ENCODE measurements around the gene MYD88. TPM values are rescaled to one million over a fixed set of nuclear protein-coding genes. Genes with fewer than 3 reads are reported as not detected.
"Not testable (repeated sequence)": the region's sequence is repeated elsewhere in the genome, so short reads cannot be mapped to it uniquely, and the experiment has no call there.

MYD88 gene
- total and polyA plus RNA-seq, 7 experiments from 2014 or later = 35.2 to 108 (median 52.8) TPM

DNA sequence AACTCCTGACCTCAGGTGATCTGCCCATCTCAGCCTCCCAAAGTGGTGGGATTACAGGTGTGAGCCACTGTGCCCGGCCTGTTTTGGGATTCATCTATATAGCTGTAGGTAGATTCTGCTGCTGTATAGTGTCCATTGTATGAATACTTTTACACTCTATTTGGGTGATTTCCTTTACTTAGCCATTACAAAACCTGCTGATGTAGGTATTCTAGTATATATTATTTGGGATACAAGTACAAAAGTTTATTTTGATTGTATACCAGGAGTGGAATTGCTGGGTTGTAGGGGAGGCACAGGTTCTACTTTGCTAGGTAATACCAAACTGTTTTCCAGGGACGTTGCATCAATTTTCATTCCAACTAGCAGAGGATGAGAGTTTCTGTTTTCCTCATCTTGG lies 17.4 kb downstream of the MYD88 start:
- H3K27ac Mint-ChIP-seq = no peak overlapping the region
- no peaks in the 10 kb centered on the region for H3K27me3 ChIP-seq (ENCODE audit: control insufficient read depth in 2 of 2, insufficient read depth in 2 of 2, low read length in 2 of 2)

DNA sequence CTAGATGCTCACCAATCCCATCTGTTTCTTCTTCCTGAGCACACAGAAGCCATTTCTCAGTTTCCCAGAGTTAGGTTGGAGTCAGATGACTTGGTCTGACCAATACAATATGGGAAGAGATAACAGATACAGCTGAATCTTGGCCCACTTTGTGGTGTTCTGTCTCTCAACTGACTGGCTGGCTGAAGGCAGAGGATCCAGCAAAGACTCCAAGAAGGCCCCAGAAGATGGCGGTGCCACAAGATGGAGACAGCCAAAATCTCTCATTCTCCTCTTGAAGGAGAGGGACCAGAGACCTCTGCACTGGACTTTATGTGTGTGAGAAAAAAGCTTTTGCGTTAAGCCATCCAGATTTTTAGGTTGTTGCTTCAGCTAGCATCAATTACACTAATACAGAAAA lies 18.7 kb downstream of the MYD88 start:
- Histone ChIP-seq H3K4me3 (ENCODE audit: low read length) (no peak overlapping the region), H3K27ac (ENCODE audit: low read depth, low read length) (no peak overlapping the region), H3K4me1 (ENCODE audit: control insufficient read depth in 2 of 2, insufficient read depth in 2 of 2, low read length in 2 of 2) (peaks cover 0 to 3% of the 10 kb centered on the region in 2 donors), H3K9me3 (ENCODE audit: control insufficient read depth in 2 of 3, low read length in 3 of 3) (no peaks in the 10 kb centered on the region), H3K36me3 (ENCODE audit: control insufficient read depth in 2 of 3, insufficient read depth in 3 of 3, low read length in 3 of 3) (no peaks in the 10 kb centered on the region), H3K27me3 (ENCODE audit: control insufficient read depth in 2 of 2, insufficient read depth in 2 of 2, low read length in 2 of 2) (no peaks in the 10 kb centered on the region)
- intact Hi-C loops (cut with micrococcal nuclease) = no loop called here
- Mint-ChIP-seq H3K4me3 (no peak overlapping the region), H3K36me3 (no peaks in the 10 kb centered on the region), H3K27me3 (no peaks in the 10 kb centered on the region), H3K9me3 (peaks cover 0 to 2% (median 0%) of the 10 kb centered on the region in 11 donors), H3K27ac (no peak overlapping the region), H3K4me1 (peaks cover 0 to 30% (median under 1%) of the 10 kb centered on the region in 7 donors)
- DNase-seq (no peak), ATAC-seq (no peak)
- ChIA-PET CTCF (interaction anchor here (0.6 kb wide), 1 partner anchor 323 kb away, joined by 3 read pairs; no protein-coding TSS in a partner anchor), POLR2A (interaction anchor here (1.4 kb wide), 1 partner anchor 8 kb away, joined by 4 read pairs; the partner anchor contains the start of gene OXSR1)

More for the DNA sequence above, 17.4 kb downstream of the MYD88 start:
- Mint-ChIP-seq H3K9me3 (peaks cover 0 to 11% (median 0%) of the 10 kb centered on the region in 11 donors), H3K4me1 (peaks cover 8 to 43% (median 13%) of the 10 kb centered on the region in 7 donors), H3K4me3 (no peak overlapping the region), H3K36me3 (peaks cover 0 to 3% (median 0%) of the 10 kb centered on the region in 5 donors), H3K27me3 (no peaks in the 10 kb centered on the region)
- Histone ChIP-seq H3K27ac (ENCODE audit: low read depth, low read length) (no peak overlapping the region), H3K36me3 (ENCODE audit: control insufficient read depth in 2 of 3, insufficient read depth in 3 of 3, low read length in 3 of 3) (no peaks in the 10 kb centered on the region), H3K9me3 (ENCODE audit: control insufficient read depth in 2 of 3, low read length in 3 of 3) (no peaks in the 10 kb centered on the region), H3K4me1 (ENCODE audit: control insufficient read depth in 2 of 2, insufficient read depth in 2 of 2, low read length in 2 of 2) (peaks cover 0 to 14% of the 10 kb centered on the region in 2 donors), H3K4me3 (ENCODE audit: low read length) (no peak overlapping the region)
- no peak for ATAC-seq
- CTCF ChIA-PET = interaction anchor here (0.6 kb wide), 1 partner anchor 1167 kb away, joined by 4 read pairs; no protein-coding TSS in a partner anchor
- POLR2A ChIA-PET = interaction anchor here (1.2 to 1.4 kb wide), 2 partner anchors 9 to 15 kb away, joined by 3 to 4 read pairs; partner anchors contain the start of gene OXSR1
- intact Hi-C loops (cut with micrococcal nuclease) = no loop called here
- no peak for DNase-seq

DNA sequence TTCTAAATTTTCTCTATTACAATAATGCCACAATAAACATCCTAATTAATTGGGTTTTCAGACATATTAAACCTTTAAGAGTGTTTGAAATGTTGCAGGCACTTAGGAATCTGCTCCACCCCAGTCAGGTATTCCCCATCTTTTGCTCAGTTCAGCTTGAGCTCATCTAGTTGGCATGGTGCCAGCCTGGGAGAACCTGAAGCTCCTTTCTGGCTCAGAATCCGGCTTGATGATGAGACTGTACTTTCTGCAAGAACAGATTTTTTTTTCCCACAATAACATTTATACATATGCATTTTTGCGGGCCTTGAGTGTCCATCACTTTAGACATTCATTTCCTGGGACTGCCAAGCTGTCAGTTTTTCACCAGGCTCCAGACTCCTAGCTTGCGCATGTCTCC lies 19.1 kb downstream of the MYD88 start:
- no peak overlapping the region for H3K4me3 Mint-ChIP-seq
- Histone ChIP-seq H3K27me3 (ENCODE audit: control insufficient read depth in 2 of 2, insufficient read depth in 2 of 2, low read length in 2 of 2) (no peaks in the 10 kb centered on the region), H3K4me1 (ENCODE audit: control insufficient read depth in 2 of 2, insufficient read depth in 2 of 2, low read length in 2 of 2) (no peaks in the 10 kb centered on the region), H3K36me3 (ENCODE audit: control insufficient read depth in 2 of 3, insufficient read depth in 3 of 3, low read length in 3 of 3) (no peaks in the 10 kb centered on the region), H3K9me3 (ENCODE audit: control insufficient read depth in 2 of 3, low read length in 3 of 3) (no peaks in the 10 kb centered on the region), H3K27ac (ENCODE audit: low read depth, low read length) (no peak overlapping the region), H3K4me3 (ENCODE audit: low read length) (no peak overlapping the region)
- H3K27me3 Mint-ChIP-seq = no peaks in the 10 kb centered on the region
- H3K27ac Mint-ChIP-seq = no peak overlapping the region
- H3K9me3 Mint-ChIP-seq = peaks cover 0 to 2% (median 0%) of the 10 kb centered on the region in 11 donors
- no peaks in the 10 kb centered on the region for H3K36me3 Mint-ChIP-seq
- intact Hi-C loops (cut with micrococcal nuclease) = no loop called here
- ATAC-seq (no peak), DNase-seq (no peak)
- ChIA-PET CTCF (interaction anchor here (0.6 kb wide), 1 partner anchor 323 kb away, joined by 3 read pairs; no protein-coding TSS in a partner anchor), POLR2A (no interaction called here)
- H3K4me1 Mint-ChIP-seq = peaks cover 0 to 27% (median 0%) of the 10 kb centered on the region in 7 donors

DNA sequence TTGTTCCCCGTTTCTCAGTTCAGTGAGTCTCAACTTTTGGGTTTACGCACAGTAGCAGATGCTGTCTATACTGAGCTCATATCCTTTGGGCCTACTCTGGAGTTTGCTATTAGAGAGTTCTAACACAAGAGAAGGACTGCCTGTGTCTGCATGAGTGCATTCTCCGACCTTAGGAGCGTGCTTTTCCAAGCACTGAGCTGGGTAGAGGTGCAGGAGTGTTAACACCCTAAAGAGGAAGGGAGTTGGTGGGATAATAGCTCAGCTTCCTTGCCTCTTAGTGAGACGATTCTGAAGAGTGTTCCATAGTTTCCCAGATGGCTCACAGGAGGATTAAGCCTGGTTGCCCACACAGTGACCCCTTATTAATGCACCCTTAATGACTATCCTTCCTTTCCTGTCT lies 20.0 kb downstream of the MYD88 start:
- intact Hi-C loops (cut with micrococcal nuclease) = no loop called here
- no peak for ATAC-seq
- CTCF ChIA-PET = interaction anchor here (1.0 kb wide), 1 partner anchor 11 kb away, joined by 4 read pairs; no protein-coding TSS in a partner anchor
- H3K4me3 Mint-ChIP-seq = no peak overlapping the region
- H3K4me1 Mint-ChIP-seq = peaks cover 0 to 25% (median 0%) of the 10 kb centered on the region in 7 donors
- DNase-seq = no peak
- POLR2A ChIA-PET = no interaction called here
- Histone ChIP-seq H3K4me1 (ENCODE audit: control insufficient read depth in 2 of 2, insufficient read depth in 2 of 2, low read length in 2 of 2) (no peaks in the 10 kb centered on the region), H3K36me3 (ENCODE audit: control insufficient read depth in 2 of 3, insufficient read depth in 3 of 3, low read length in 3 of 3) (no peaks in the 10 kb centered on the region), H3K27ac (ENCODE audit: low read depth, low read length) (no peak overlapping the region), H3K9me3 (ENCODE audit: control insufficient read depth in 2 of 3, low read length in 3 of 3) (no peaks in the 10 kb centered on the region), H3K4me3 (ENCODE audit: low read length) (no peak overlapping the region), H3K27me3 (ENCODE audit: control insufficient read depth in 2 of 2, insufficient read depth in 2 of 2, low read length in 2 of 2) (no peaks in the 10 kb centered on the region)
- no peaks in the 10 kb centered on the region for H3K36me3 Mint-ChIP-seq
- no peaks in the 10 kb centered on the region for H3K27me3 Mint-ChIP-seq
- no peak overlapping the region for H3K27ac Mint-ChIP-seq
- peaks cover 0 to 2% (median 0%) of the 10 kb centered on the region in 11 donors for H3K9me3 Mint-ChIP-seq

DNA sequence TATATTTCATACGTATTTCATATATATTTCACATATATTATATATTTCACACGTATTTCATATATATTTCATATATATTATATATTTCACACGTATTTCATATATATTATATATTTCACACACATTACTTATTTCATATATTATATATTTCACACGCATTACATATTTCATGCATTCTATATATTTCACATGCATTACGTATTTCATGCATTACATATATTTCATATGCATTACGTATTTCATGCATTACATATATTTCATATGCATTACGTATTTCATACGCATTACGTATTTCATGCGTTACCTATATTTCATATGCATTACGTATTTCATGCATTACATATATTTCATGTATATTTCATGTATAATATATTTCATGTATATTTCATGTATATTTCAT lies 22.2 kb downstream of the MYD88 start:
- CTCF ChIA-PET; H3K4me3 Mint-ChIP-seq; H3K27ac ChIP-seq (ENCODE audit: low read depth, low read length); H3K27ac Mint-ChIP-seq; H3K36me3 Mint-ChIP-seq; H3K9me3 ChIP-seq (ENCODE audit: control insufficient read depth in 2 of 3, low read length in 3 of 3); POLR2A ChIA-PET; H3K4me3 ChIP-seq (ENCODE audit: low read length); H3K9me3 Mint-ChIP-seq; H3K27me3 ChIP-seq (ENCODE audit: control insufficient read depth in 2 of 2, insufficient read depth in 2 of 2, low read length in 2 of 2); ATAC-seq; H3K4me1 ChIP-seq (ENCODE audit: control insufficient read depth in 2 of 2, insufficient read depth in 2 of 2, low read length in 2 of 2); H3K36me3 ChIP-seq (ENCODE audit: control insufficient read depth in 2 of 3, insufficient read depth in 3 of 3, low read length in 3 of 3); DNase-seq; H3K27me3 Mint-ChIP-seq: not testable (repeated sequence)
- intact Hi-C loops (cut with micrococcal nuclease) = loop anchor here in 1 of 2 donors (10.0 kb wide), 1 partner anchor 1224 kb away; the partner anchor contains the start of gene SLC25A38
- H3K4me1 Mint-ChIP-seq = peaks cover 0 to 15% (median 6%) of the 10 kb centered on the region in 7 donors

DNA sequence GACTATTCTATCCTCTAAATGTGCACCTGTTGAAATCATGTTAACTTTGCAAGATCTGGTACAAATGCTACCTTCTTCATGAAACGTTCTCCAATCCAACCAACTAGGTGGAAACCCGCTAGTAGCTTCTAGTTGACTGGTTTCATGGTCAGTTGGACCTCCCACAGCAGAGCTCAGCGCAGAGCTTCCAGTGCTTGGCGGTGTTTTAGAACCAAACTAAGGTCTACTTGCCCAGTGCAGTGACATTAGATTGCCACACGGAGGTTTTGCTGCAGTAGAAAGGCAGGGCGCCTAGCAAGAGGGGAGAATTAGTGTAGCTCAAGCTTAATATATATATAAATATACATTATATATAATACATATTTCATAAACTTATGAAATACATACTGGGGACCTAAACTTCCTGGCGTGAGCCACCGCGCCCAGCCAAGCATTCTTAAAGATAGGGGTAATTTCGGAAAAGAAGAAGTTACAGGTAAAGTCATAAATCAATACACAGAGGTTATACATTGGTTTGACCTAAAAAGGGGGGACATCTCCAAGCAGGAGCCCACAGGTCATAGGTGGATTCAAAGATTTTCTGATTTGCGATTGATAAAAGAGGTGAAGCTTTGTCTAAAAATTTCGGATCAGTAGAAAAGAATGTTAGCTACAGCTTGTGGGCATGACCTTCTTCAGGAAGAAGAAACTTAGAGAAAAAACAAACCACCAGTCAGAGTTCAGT lies 24.8 kb downstream of the MYD88 start:
- peak overlapping the region in 8 of 10 donors; percentile 7 to 65 (median 26) for H3K4me3 Mint-ChIP-seq
- Histone ChIP-seq H3K27ac (ENCODE audit: low read depth, low read length) (peak overlapping the region; percentile 98), H3K4me3 (ENCODE audit: low read length) (no peak overlapping the region), H3K36me3 (ENCODE audit: control insufficient read depth in 2 of 3, insufficient read depth in 3 of 3, low read length in 3 of 3) (peaks cover 0 to 7% (median 0%) of the 10 kb centered on the region in 3 experiments), H3K4me1 (ENCODE audit: control insufficient read depth in 2 of 2, insufficient read depth in 2 of 2, low read length in 2 of 2) (peaks cover 18 to 22% of the 10 kb centered on the region in 2 donors), H3K27me3 (ENCODE audit: control insufficient read depth in 2 of 2, insufficient read depth in 2 of 2, low read length in 2 of 2) (no peaks in the 10 kb centered on the region), H3K9me3 (ENCODE audit: control insufficient read depth in 2 of 3, low read length in 3 of 3) (no peaks in the 10 kb centered on the region)
- H3K36me3 Mint-ChIP-seq = peaks cover 0 to 18% (median 0%) of the 10 kb centered on the region in 5 donors
- peaks cover 0 to 6% (median 0%) of the 10 kb centered on the region in 5 donors for H3K27me3 Mint-ChIP-seq
- H3K4me1 Mint-ChIP-seq = peaks cover 22 to 37% (median 28%) of the 10 kb centered on the region in 7 donors
- peaks cover 0 to 4% (median 0%) of the 10 kb centered on the region in 11 donors for H3K9me3 Mint-ChIP-seq
- intact Hi-C loops (cut with micrococcal nuclease) = loop anchor here in 1 of 2 donors (10.0 kb wide), 1 partner anchor 1222 kb away; the partner anchor contains the start of gene SLC25A38
- ATAC-seq (no peak), DNase-seq (peak in 2 of 9 donors; percentile 23 to 24)
- peak overlapping the region in 8 of 9 donors; percentile 37 to 100 (median 100) for H3K27ac Mint-ChIP-seq
- ChIA-PET POLR2A (interaction anchor here (1.1 to 5.4 kb wide), 3 partner anchors 8 to 23 kb away, joined by 3 to 156 read pairs (median 3); partner anchors contain the start of genes ACAA1 and MYD88), CTCF (interaction anchor here (0.5 to 2.0 kb wide), 3 partner anchors 16 to 46 kb away, joined by 3 to 7 read pairs (median 6); partner anchors contain the start of gene ACAA1)
